ENCODE results near the gene SLC39A11. TPM values are rescaled to one million over a fixed set of nuclear protein-coding genes. Genes with fewer than 3 reads are reported as not detected.

SLC39A11 gene
- total RNA-seq, 1 experiment from 2014 or later = 57.1 TPM

- Histone ChIP-seq H3K27me3 (ENCODE audit: insufficient read depth, low read depth) (no peaks in the 10 kb centered on the region), H2AFZ (no peak overlapping the region), H3K36me3 (ENCODE audit: low read depth) (no peaks in the 10 kb centered on the region), H3K9me3 (ENCODE audit: insufficient read depth, low read depth) (no peaks in the 10 kb centered on the region), H4K20me1 (ENCODE audit: insufficient read depth) (no peaks in the 10 kb centered on the region), H3K9me2 (ENCODE audit: insufficient read depth) (no peaks in the 10 kb centered on the region), H3K4me2 (no peak overlapping the region), H3K27ac (no peak overlapping the region), H3K79me2 (ENCODE audit: low read depth) (no peaks in the 10 kb centered on the region), H3K4me3 (no peak overlapping the region), H3K4me1 (replicated peaks; ENCODE audit: insufficient read depth) (no peaks in the 10 kb centered on the region), H3F3A (ENCODE audit: insufficient read depth, low read depth) (no peaks in the 10 kb centered on the region)
- no TSS peak for BruUV-seq (replicated peaks)
- TF ChIP-seq CTCF (conservative IDR thresholded peaks at IDR 0.05) (no peak), EZH2 (IDR thresholded peaks at IDR 0.05; ENCODE audit: low read depth) (no peak)
- intact Hi-C loops (cut with micrococcal nuclease; ENCODE audit: unreplicated experiment) = no loop called here
- ChIA-PET CTCF (no interaction called here), POLR2A (ENCODE audit: unreplicated experiment) (no interaction called here)
- DNase-seq = no peak
These were observed 172.0 kb downstream of the SLC39A11 start for GRCh38 chr17:72920513-72920912.

- TF ChIP-seq CTCF (conservative IDR thresholded peaks at IDR 0.05) (no peak), EZH2 (IDR thresholded peaks at IDR 0.05; ENCODE audit: low read depth) (no peak)
- no peaks in the 10 kb centered on the region for H4K20me1 ChIP-seq (ENCODE audit: insufficient read depth)
- no peaks in the 10 kb centered on the region for H3K79me2 ChIP-seq (ENCODE audit: low read depth)
- no peak overlapping the region for H2AFZ ChIP-seq
- no peak for DNase-seq
- no peaks in the 10 kb centered on the region for H3K9me2 ChIP-seq (ENCODE audit: insufficient read depth)
- H3K4me2 ChIP-seq = no peak overlapping the region
- ChIA-PET POLR2A (ENCODE audit: unreplicated experiment) (no interaction called here), CTCF (no interaction called here)
- no TSS peak for BruUV-seq (replicated peaks)
- H3K27ac ChIP-seq = no peak overlapping the region
- no peaks in the 10 kb centered on the region for H3K27me3 ChIP-seq (ENCODE audit: insufficient read depth, low read depth)
- no peaks in the 10 kb centered on the region for H3K9me3 ChIP-seq (ENCODE audit: insufficient read depth, low read depth)
- no peaks in the 10 kb centered on the region for H3K4me1 ChIP-seq (replicated peaks; ENCODE audit: insufficient read depth)
- H3K4me3 ChIP-seq = no peak overlapping the region
- no peaks in the 10 kb centered on the region for H3F3A ChIP-seq (ENCODE audit: insufficient read depth, low read depth)
- intact Hi-C loops (cut with micrococcal nuclease; ENCODE audit: unreplicated experiment) = no loop called here
- H3K36me3 ChIP-seq (ENCODE audit: low read depth) = no peaks in the 10 kb centered on the region
These were observed 175.5 kb downstream of the SLC39A11 start for GRCh38 chr17:72916991-72917390.

GRCh38 chr17:72915625-72916081 is 176.8 kb downstream of the SLC39A11 start:
- intact Hi-C loops (cut with micrococcal nuclease; ENCODE audit: unreplicated experiment) = no loop called here
- DNase-seq = no peak
- TF ChIP-seq CTCF (conservative IDR thresholded peaks at IDR 0.05) (no peak), EZH2 (IDR thresholded peaks at IDR 0.05; ENCODE audit: low read depth) (no peak)
- no peaks in the 10 kb centered on the region for H3K27me3 ChIP-seq (ENCODE audit: insufficient read depth, low read depth)
- POLR2A ChIA-PET (ENCODE audit: unreplicated experiment) = interaction anchor here (0.5 kb wide), 1 partner anchor 52 kb away, joined by 24 read pairs; no protein-coding TSS in a partner anchor
- no peak overlapping the region for H3K4me3 ChIP-seq
- H2AFZ ChIP-seq = no peak overlapping the region
- H4K20me1 ChIP-seq (ENCODE audit: insufficient read depth) = no peaks in the 10 kb centered on the region
- H3K4me1 ChIP-seq (replicated peaks; ENCODE audit: insufficient read depth) = no peaks in the 10 kb centered on the region
- H3K9me3 ChIP-seq (ENCODE audit: insufficient read depth, low read depth) = no peaks in the 10 kb centered on the region
- BruUV-seq (replicated peaks) = no TSS peak
- no peak overlapping the region for H3K27ac ChIP-seq
- H3F3A ChIP-seq (ENCODE audit: insufficient read depth, low read depth) = no peaks in the 10 kb centered on the region
- H3K4me2 ChIP-seq = no peak overlapping the region
- H3K9me2 ChIP-seq (ENCODE audit: insufficient read depth) = no peaks in the 10 kb centered on the region
- CTCF ChIA-PET = no interaction called here
- no peaks in the 10 kb centered on the region for H3K79me2 ChIP-seq (ENCODE audit: low read depth)
- no peaks in the 10 kb centered on the region for H3K36me3 ChIP-seq (ENCODE audit: low read depth)

Measured in PC-9 (cell line).